HG03460 (cell line): ENCODE data around the gene GPR135.

ENCODE experiments used
- ATAC-seq: cut with Tn5 transposase; IDR thresholded peaks from one replicate; pipeline ENCODE4 v1.9.1; 2021; ENCODE audit not compliant: unreplicated experiment

GPR135 gene

GRCh38 chr14:59425322-59425935, 39.8 kb downstream of the GPR135 start:
- no peak for ATAC-seq

- ATAC-seq, result no peak
Measured at GRCh38 chr14:59424341-59425071, 40.7 kb downstream of the GPR135 start.

DNA sequence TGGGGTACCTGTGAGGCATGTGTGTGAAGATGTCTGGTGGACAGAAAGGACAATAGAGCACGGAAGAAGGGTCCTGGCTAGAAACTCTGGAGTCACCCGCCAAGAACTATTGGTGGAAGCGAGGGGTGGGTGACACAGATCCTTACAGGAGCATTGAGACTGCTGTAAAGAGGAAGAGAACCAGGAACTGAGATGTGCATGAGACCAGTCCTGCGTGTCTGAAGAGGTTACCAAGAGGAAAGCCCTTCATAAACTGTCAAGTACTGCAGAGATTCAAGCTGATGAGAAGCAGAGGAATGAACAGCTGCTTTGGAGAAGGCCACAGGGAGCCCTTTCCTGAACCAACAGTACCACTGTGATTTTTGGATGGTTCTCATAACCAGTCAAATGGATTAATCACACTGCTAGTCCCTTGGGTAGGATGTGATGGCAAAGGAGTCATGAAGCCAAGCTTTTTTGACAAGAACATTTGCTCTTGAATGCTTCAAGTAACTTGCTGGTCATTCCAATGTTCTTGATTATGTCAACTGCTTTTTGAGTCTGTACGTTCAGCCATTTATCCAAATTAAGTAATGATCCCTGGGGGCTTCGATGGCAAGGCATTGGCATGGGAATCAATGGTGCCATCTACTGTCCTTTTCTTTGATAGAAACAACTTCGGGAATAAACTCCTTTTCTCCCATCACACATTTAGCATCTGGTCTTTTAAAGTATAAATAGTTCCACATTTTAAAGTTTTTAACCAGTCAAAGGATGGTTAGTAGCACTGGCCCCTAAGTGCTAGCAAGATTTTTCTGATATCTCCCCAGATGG, 42.9 kb downstream of the GPR135 start:
- ATAC-seq, result no peak

DNA sequence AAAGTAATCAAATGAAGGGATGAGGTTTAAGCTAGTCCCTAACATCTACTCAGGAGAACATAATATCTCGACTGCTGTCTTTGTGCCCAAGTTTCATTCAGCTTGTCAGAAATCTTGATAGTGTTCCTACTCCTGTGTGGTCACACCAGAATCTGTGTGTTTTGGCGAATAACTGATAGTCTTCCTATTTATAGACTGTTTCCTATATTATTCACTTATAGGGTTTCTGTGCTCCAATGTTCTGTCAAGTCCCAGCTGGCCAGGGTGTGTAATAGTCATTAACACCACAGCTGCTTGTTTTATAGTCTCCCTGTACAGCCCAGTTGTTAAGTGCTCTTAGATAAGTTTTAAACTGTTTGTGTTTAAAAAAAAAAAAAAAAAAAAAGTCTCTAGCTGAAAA, 45.9 kb downstream of the GPR135 start:
- no peak for ATAC-seq

- ATAC-seq, result no peak
Measured at GRCh38 chr14:59417311-59417710, 47.9 kb downstream of the GPR135 start.

DNA sequence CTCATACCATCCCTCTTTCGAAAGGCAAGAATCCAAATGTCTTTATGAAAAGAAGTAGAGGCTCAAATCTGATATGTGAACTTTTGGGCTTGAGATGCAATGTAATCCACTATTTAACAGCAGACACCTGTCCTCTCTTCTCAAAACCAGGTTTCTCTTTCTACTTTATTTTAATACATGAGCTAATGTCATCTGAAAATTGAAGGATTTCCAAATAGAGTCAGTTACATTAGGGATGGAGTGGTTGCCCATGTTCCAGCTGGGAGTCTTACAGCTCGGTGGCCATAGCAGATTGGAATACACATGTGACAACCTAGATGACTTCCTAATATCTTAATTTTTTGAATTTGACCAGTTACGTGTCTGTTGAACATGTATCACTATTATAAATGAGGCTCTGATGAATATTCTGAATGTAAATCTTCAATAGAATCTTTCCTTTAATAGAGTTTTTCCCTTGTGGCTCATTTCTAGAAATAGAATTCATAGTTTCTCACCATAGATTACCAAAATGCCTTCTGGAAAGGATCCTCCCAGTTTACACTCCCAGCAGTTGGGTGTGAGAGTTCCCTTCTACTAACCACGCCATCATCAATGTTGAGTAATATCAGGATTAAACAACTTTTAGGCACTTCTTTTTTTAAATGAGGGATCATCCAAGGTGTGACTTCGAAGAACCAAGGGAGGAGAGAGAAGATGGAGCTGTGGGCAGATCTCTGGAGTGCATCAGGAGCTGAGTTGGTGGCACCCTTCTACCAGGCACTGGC, 49.2 kb downstream of the GPR135 start:
- no peak for ATAC-seq
